ENCODE measurements around the gene TMEM181.

The TMEM181 gene

DNA sequence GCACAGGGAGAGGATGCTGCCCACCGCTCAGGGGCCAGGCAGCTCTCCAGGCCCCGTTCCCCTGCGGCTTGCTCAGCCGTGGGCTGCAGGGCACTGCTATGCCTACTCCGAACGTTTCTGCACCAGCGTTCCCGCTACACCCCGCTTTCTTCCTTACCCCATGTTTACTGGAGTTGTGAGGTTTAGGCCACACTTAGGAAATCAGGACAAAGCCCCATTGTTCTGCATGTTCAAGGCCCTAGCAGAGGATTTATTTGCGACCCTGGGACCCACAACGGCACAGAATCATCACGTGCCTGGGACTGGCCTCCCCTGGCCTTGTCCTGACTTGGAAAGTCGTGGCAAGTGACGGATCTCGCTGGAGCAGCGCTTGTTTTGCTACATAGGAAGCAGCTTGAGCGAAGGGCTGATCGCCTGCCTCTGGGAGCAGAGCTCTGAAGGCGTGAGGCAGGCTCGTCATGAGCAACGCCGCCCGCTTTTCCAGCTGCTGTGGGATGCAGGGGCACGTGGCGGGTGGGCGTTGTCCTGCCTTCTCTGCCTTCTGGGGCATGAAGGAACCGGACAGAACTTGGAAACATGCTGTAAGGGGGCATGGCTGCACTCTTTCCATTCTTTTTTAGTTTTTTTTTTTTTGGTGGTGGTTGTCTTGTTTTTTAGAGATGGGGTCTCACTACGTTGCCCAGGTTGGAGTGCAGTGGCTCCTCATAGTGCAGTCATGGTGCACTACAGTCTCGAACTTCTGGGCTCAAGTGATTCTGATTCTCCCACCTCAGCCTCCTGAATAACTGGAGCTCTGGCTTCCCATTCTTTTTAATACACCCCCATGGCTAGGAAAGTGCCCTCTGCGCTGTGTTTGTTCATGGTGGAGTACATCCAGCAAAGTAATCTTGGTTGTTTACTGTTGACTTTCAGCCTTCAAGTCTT, 14.6 kb upstream of the TMEM181 start:
- ChIA-PET POLR2A (ENCODE audit: low non-redundant PET) (no interaction called here), CTCF (no interaction called here)
- DNase-seq (ENCODE audit: low spot score): no peak
- TF ChIP-seq, protein P1, sequence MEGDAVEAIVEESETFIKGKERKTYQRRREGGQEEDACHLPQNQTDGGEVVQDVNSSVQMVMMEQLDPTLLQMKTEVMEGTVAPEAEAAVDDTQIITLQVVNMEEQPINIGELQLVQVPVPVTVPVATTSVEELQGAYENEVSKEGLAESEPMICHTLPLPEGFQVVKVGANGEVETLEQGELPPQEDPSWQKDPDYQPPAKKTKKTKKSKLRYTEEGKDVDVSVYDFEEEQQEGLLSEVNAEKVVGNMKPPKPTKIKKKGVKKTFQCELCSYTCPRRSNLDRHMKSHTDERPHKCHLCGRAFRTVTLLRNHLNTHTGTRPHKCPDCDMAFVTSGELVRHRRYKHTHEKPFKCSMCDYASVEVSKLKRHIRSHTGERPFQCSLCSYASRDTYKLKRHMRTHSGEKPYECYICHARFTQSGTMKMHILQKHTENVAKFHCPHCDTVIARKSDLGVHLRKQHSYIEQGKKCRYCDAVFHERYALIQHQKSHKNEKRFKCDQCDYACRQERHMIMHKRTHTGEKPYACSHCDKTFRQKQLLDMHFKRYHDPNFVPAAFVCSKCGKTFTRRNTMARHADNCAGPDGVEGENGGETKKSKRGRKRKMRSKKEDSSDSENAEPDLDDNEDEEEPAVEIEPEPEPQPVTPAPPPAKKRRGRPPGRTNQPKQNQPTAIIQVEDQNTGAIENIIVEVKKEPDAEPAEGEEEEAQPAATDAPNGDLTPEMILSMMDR (conservative IDR thresholded peaks at IDR 0.05; ENCODE audit: low read depth): no peak
- no peak overlapping the region for H3K27ac ChIP-seq

DNA sequence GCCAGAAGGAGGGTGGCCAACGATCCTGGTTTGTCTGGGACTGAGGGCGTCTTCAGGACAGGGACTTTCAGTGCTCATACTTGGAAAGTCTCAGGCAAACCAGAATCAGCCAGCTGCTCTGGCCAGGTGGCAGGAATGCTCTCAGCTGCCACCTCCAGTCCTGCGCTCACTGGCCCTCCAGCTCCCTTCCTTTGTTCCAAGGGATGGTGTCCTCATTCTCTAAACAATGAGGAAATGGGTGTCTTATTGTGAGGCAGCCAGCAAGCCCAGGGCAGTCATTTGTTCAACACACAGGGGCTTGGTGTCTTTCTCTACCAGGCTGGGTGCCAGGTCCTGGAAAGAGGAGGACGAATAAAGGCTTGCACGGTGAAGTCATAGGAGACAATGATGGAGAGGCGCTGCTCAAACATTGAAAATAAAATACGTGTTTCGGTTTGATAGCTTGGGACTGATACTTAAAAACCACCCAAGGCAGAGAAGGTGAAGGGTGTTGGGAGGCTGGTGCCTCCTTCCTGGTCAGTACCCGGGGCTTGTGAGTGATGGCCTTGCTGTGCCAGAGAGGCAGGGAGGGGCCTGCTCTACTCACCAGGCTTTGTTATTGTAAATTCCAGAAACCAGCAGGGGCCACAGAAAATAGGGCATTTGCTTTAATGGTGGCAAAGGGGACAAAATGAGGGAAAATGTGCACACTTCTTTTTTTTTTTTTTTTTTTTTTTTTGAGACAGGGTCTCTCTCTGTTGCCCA, 11.3 kb upstream of the TMEM181 start:
- POLR2A ChIA-PET (ENCODE audit: low non-redundant PET): no interaction called here
- no peak for DNase-seq (ENCODE audit: low spot score)
- CTCF ChIA-PET: interaction anchor here (0.6 kb wide), 1 partner anchor 157 kb away, joined by 4 read pairs; no protein-coding TSS in a partner anchor
- no peak overlapping the region for H3K27ac ChIP-seq
- TF ChIP-seq, protein P1 (conservative IDR thresholded peaks at IDR 0.05; ENCODE audit: low read depth): no peak

DNA sequence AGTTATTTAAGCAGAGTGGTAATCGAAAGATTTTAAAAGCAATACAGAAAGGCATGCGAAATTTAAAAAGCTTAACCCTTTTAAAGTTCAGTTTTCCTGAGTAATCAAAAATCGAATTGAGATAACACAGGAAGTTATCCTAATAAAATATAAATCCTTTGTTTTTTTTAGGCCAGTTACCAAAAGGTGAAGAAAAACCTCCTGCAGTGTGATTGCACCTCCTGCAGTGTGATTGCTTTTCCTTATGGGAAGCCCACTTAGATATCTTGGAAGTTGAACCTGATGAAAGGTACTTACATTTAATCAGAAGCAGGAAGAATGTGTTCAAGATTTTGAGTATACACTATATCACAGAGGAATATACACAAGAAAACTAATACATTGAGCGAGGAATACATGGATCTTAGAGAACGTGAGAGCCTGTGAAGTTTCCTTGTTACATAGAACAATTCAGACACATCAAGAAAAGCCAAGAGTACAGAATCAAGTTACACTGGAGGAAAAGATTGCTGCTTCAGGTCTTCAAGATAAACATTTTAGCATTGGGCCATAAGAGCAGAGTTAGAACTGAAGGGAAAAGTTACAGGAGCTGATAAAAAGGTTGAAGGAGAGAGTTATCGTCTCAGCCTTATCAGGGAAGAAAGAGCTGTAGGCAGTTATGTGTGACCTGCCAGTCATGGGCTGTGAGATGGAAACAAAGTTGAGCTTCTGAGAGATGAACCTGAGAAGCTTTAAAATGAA, 7.7 kb upstream of the TMEM181 start:
- ChIA-PET POLR2A (ENCODE audit: low non-redundant PET) (no interaction called here), CTCF (interaction anchor here (0.6 to 1.9 kb wide), 4 partner anchors 9 to 559 kb away, joined by 3 to 10 read pairs (median 4); no protein-coding TSS in a partner anchor)
- TF ChIP-seq, protein P1 (conservative IDR thresholded peaks at IDR 0.05; ENCODE audit: low read depth): no peak
- no peak for DNase-seq (ENCODE audit: low spot score)
- H3K27ac ChIP-seq: no peak overlapping the region

DNA sequence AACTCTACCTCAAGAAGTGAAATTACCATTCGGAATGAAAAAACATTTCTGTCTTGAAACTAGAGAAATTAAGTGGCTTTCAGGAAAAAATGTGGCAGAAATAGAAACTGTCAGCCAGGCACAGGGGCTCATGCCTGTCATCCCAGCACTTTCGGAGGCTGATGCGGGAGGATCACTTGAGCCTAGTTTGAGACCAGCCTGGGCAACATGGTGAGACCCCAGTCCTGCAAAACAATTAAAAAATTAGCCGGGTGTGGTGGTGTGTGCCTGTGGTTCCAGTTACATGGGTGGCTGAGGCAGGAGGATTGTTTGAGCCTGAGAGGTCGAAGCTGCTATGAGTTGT, 7.1 kb upstream of the TMEM181 start:
- ChIA-PET CTCF (interaction anchor here (0.9 to 1.9 kb wide), 2 partner anchors 9 to 332 kb away, joined by 3 to 10 read pairs; no protein-coding TSS in a partner anchor), POLR2A (ENCODE audit: low non-redundant PET) (no interaction called here)
- TF ChIP-seq, protein P1 (conservative IDR thresholded peaks at IDR 0.05; ENCODE audit: low read depth): no peak
- H3K27ac ChIP-seq: no peak overlapping the region
- no peak for DNase-seq (ENCODE audit: low spot score)

DNA sequence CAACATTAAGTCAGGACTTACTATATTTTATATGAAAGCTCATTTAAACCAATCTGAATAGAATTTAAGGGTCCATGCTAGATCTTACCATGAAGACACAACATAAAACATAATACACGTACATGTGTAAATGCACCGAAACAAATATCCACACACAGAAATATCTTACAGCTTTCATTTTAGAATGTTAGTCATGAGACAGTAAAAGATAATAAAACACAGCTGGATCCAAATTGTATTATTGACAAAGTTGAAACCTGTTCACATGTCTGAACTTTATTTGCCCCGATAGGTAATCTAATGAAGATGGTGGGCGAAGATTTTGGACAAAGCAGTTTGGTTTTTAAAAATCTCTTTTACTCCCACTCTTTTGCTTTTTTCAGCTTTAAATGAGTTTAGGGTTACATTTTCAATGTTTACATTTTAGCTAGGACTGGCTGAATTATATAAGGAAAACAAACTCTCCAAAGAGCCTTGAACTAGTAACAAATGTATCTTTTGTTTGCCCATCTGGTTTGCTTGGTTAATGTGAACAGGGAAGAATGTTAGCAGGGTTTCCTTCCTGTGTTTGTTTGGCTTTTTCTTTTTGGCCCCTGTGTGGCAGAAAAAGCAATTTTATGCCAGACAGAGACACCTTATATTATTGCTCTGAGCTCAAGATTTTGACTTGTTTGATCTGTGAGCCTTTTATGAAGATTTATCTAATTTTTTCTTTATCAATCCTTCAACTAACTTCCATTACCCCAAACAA, 5.1 kb upstream of the TMEM181 start:
- TF ChIP-seq, protein P1 (conservative IDR thresholded peaks at IDR 0.05; ENCODE audit: low read depth): no peak
- no peak overlapping the region for H3K27ac ChIP-seq
- ChIA-PET POLR2A (ENCODE audit: low non-redundant PET) (no interaction called here), CTCF (interaction anchor here (0.6 to 0.7 kb wide), 3 partner anchors 29 to 325 kb away, joined by 3 read pairs; no protein-coding TSS in a partner anchor)
- DNase-seq (ENCODE audit: low spot score): no peak
